Cardiac fibroblast (primary cell): ENCODE results near the gene ADGRL3.

ENCODE experiments used
- DNase-seq, 2 donors: peaks; one replicate each; pipeline versions ENCODE4 v3.0.0 to v3.0.0-alpha.2; 2010; ENCODE audit warnings: low read depth in 2 of 2
- H3K4me3 ChIP-seq, 2 donors: replicated peaks in 1 of 2; 1 replicate in 1 of 2; 2 replicates in 1 of 2; pipeline ENCODE4 v1.5.1; 2011; ENCODE audit warnings: low read depth in 2 of 2, low read length in 2 of 2, mild to moderate bottlenecking in 2 of 2, moderate library complexity in 1 of 2
- TF ChIP-seq, protein P1 (sequence below): IDR thresholded peaks from one replicate; pipeline ENCODE4 v1.5.1; 2011; ENCODE audit warnings: low read depth, mild to moderate bottlenecking, low read length, inconsistent platforms

ADGRL3 gene

DNA sequence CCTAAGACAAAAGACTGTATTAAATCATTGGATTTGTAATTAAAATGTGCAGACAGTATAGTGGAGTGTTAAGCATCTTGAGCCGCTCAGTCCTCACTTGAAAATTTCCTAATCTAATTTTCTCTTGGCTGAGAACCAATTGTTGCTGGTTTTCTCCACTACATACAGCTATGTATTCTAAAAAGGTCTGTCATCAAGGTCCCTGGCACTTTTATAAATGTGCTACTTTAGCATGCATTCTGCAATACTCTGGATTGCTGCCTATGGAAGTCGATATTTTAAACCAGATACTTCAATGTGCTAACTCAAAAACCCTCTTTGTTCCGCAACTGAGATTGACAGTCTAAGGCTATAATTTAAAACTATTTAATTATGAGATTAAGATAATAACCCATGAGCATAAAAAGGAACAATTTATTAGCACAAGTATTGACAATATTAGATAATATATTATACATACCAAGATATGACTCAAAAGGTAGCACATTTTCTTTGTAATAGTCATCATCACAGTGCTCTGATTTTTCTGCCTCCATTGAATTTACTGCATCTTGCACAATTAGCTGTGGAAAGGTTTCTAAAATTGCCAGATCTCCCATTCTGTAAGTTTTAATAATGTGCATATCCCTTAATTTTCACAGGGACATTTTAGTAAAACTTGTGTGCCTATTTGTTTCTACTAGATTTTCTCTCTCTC, 815.1 kb downstream of the ADGRL3 start:
- peak; percentile 5 to 27 for DNase-seq
- TF ChIP-seq, protein P1, sequence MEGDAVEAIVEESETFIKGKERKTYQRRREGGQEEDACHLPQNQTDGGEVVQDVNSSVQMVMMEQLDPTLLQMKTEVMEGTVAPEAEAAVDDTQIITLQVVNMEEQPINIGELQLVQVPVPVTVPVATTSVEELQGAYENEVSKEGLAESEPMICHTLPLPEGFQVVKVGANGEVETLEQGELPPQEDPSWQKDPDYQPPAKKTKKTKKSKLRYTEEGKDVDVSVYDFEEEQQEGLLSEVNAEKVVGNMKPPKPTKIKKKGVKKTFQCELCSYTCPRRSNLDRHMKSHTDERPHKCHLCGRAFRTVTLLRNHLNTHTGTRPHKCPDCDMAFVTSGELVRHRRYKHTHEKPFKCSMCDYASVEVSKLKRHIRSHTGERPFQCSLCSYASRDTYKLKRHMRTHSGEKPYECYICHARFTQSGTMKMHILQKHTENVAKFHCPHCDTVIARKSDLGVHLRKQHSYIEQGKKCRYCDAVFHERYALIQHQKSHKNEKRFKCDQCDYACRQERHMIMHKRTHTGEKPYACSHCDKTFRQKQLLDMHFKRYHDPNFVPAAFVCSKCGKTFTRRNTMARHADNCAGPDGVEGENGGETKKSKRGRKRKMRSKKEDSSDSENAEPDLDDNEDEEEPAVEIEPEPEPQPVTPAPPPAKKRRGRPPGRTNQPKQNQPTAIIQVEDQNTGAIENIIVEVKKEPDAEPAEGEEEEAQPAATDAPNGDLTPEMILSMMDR, result no peak
- no peak overlapping the region for H3K4me3 ChIP-seq

DNA sequence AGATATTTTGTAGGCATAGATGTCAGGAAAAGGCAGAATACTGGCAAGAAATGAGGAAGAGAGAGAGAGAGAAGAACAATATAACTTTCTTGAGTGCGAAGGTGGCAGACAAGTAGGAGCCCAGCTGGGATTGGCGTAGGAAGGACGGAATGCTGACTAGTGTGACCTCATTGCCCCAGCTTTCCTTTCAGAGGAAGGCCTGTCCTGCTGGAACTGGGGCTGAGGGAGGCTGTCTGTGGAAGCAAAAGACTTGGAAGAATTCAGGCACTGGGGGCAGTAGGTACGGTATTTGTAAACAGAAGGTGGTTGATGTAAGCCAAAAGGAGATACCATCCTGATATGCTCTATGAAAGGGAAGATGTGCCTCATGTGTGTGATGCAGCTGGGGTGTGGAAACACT, 818.4 kb downstream of the ADGRL3 start:
- no peak for DNase-seq
- H3K4me3 ChIP-seq, result no peak overlapping the region
- TF ChIP-seq, protein P1, result no peak

DNA sequence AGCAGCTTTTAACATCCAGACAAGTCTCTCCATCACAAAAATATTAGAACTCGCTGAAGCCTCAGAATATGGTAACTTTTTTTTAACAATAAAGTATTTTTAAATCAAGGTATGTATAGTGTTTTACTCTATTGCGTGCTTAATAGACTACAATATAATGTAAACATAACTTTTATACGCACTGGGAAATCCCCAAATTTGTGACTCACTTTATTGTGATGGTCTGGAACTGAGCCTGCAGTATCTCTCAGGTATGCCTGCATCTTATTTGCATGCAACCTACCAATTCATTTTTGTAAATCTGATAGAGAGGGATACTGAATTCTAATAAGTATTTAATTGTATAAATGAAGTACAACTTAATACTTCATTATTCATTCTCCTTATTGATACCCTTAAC, 823.5 kb downstream of the ADGRL3 start:
- peak in 1 of 2 donors; percentile 23 for DNase-seq
- no peak overlapping the region for H3K4me3 ChIP-seq
- TF ChIP-seq, protein P1, result no peak

DNA sequence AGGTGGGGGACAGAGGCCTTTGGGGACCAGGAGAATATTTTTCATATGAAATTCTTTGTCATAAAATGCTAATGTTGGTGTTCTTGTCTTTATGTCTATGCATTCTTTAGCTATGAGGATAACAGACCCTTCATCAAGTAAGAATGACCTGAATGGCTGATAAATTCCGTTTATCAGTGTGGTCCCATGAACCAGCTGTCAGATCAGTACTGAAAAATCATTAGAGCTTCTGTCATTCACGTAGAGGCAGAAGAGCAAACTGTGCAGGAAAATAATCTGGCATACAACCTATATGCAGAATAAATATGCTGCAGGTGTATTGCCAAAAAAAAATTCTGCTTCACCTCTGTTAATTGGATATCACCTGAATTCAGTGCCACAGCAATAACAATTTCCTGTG, 828.6 kb downstream of the ADGRL3 start:
- TF ChIP-seq, protein P1, result no peak
- no peak for DNase-seq
- no peak overlapping the region for H3K4me3 ChIP-seq

DNA sequence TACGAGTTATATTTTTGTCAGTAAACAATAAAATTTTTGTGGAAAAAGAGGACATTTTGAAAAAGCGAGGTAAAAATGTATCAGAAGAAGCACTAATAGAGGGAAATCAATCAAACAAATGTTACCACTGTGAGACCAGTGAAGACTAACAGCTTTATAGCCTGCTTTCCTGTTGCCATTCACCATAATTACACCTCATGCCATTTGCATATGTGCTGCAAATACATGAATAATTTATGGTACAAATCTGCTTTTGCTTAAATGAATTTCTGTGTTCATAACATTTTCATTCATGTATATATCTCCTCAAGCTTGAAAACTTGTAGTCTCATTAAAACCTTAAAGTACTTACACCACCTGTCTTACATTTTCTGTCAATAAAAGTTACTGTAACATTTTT, 830.8 kb downstream of the ADGRL3 start:
- TF ChIP-seq, protein P1, result no peak
- no peak overlapping the region for H3K4me3 ChIP-seq
- DNase-seq, result no peak

DNA sequence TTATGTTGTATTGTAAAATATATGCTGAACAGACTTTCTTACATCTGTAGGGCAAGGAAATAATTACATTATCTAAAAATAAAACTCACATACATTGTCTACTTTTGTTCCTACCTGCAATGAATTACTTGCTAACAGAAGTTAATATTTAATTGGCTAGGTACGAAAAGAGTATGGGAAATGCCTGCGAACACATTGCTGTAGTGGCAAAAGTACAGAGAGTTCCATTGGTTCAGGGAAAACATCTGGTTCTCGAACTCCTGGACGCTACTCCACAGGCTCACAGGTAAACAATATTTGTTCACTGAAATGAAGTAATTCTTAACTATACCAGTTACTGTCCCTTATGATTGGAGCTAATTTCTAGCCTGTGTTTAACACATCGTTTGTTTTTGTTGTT, 837.4 kb downstream of the ADGRL3 start:
- DNase-seq, result no peak
- TF ChIP-seq, protein P1, result no peak
- H3K4me3 ChIP-seq, result no peak overlapping the region

DNA sequence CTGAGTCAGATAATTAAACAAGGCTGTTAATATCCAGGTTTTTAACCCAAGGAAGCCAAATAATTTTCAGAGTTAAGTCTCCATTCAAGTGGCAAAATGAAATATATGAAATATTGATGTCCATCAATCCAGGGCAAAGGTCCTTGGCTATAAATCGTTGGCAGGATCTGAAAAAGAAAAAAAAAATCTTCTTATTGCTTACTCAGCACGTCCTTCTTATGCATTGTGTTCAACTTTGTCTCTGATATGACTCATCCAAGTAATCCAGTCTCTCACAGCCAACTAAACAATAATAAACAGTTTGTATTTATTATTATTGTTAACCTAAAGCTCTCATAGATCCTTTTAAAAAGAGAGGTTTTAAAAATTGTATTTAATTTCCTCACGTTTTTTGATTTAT, 851.2 kb downstream of the ADGRL3 start:
- TF ChIP-seq, protein P1, result no peak
- no peak overlapping the region for H3K4me3 ChIP-seq
- DNase-seq, result peak in 1 of 2 donors; percentile 18
